A673 (cell line): ENCODE results near the gene GALNT4.

Experiments
- CTCF ChIP-seq: fragments of 300-800, 200-600 bp; sonication (generic); conservative IDR thresholded peaks from 2 replicates; pipeline ENCODE4 v1.5.1; 2017; ENCODE audit warnings: low read depth, mild to moderate bottlenecking, antibody characterized with exemption, low read length, moderate library complexity, mixed read lengths
- EZH2 ChIP-seq: fragments of 200-600 bp; sonication (generic); IDR thresholded peaks from 2 replicates; pipeline ENCODE4 v1.6.1; 2017; ENCODE audit warnings: borderline replicate concordance, low read depth, mild to moderate bottlenecking, mixed read lengths, antibody characterized with exemption, low read length; ENCODE audit not compliant: poor library complexity, severe bottlenecking

GRCh38 chr12:89544681-89545184 lies 20.1 kb upstream of the GALNT4 start:
- TF ChIP-seq CTCF (no peak), EZH2 (no peak)
